Coronary artery (tissue), 2 donors: ENCODE results near the gene SLC6A6.

Experiments
- DNase-seq: peaks from one replicate; pipeline ENCODE4 v3.0.0-alpha.2; 2017; ENCODE audit warnings: low spot score
- H3K27ac ChIP-seq, 2 donors: fragments of 200-600 bp; sonication (generic); one replicate each; pipeline ENCODE4 v1.5.1; 2016 to 2019
- H3K4me3 ChIP-seq: fragments of 200-600 bp; sonication (generic); 2 replicates; pipeline ENCODE4 v1.5.1; 2016; ENCODE audit warnings: mild to moderate bottlenecking, moderate library complexity
- TF ChIP-seq, protein P1 (sequence below): fragments of 200-600 bp; sonication (generic); IDR thresholded peaks from one replicate; pipeline ENCODE4 v1.5.1; 2019; ENCODE audit warnings: antibody characterized with exemption

The SLC6A6 gene

DNA sequence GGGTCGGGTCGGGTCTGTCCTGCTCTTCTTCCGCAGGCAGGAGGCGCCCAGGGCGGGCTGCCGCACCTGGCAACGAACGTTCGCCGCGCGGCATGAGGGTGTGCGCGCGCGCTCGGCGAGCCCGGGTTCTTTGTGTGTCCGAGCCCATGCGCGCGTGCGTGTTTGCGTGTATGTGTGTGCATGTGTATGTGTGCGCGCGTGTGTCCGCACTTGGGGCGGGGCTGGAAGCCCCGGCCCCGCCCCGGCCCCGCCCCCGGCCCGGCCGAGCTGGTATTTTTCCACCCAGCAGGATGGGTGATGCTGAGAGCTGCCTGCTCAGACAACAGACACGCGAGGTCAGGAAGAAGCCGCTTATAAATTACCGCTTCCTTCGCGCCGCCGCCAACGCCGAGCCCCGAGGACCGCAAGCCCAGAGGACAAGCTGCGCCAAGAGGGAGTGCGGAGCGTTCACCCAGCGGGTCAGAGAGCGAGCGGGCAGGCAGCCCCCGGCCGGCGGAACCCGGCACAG, at the start of gene SLC6A6:
TSS of gene SLC6A6 (plus strand) at position 303 of the 508 bp plus-strand sequence. CDS start 41,029 bp downstream, outside the sequence.
- TF ChIP-seq, protein P1, sequence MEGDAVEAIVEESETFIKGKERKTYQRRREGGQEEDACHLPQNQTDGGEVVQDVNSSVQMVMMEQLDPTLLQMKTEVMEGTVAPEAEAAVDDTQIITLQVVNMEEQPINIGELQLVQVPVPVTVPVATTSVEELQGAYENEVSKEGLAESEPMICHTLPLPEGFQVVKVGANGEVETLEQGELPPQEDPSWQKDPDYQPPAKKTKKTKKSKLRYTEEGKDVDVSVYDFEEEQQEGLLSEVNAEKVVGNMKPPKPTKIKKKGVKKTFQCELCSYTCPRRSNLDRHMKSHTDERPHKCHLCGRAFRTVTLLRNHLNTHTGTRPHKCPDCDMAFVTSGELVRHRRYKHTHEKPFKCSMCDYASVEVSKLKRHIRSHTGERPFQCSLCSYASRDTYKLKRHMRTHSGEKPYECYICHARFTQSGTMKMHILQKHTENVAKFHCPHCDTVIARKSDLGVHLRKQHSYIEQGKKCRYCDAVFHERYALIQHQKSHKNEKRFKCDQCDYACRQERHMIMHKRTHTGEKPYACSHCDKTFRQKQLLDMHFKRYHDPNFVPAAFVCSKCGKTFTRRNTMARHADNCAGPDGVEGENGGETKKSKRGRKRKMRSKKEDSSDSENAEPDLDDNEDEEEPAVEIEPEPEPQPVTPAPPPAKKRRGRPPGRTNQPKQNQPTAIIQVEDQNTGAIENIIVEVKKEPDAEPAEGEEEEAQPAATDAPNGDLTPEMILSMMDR, result no peak
- H3K4me3 ChIP-seq, result peak within 1 kb of the TSS; percentile 82

DNA sequence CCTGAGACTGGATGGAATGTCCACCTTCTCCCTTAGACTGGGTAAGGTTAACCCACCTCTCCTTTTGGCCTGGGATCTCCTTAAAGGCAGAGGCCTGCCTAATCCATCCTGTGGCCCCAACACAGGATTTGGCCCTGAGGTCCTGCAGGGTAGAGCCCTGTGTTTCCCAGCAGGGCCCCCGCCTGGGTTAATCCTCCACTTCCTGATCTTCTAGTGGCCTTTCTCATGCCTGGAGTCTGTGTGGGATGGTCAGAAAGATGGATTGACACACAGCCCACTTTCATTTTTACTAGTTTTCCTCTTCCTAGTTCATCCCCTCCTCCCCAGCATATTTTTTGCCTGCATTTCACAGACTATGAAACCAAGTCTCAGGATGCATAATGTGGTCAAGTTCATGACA, 48.9 kb upstream of the SLC6A6 start:
- TF ChIP-seq, protein P1, result no peak
- no peak overlapping the region for H3K4me3 ChIP-seq
- no peak for DNase-seq
- H3K27ac ChIP-seq, result no peak overlapping the region

More for the DNA sequence above, at the start of gene SLC6A6:
- H3K27ac ChIP-seq, result peak within 1 kb of the TSS; percentile 70 to 88
- peak; percentile 93 for DNase-seq

DNA sequence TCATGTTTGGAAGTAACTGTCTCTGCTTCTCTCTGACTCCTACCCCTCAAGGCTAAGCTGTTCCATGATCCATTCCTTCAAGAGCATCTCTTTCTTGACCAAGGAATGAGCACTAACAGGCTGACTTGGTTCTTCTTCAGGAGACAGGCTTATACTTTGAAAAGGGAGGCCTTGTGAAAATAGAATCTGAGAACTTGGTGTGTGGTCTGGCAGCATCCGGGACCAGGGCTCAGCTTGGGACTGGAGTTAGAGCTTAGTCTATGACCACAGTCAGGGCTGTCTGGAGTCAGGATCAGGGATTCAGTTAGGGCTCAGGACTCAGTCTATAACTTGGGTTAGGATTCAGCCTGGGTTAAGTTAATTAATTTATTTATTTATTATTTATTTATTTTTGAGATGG, 44.9 kb upstream of the SLC6A6 start:
- DNase-seq, result no peak
- Histone ChIP-seq H3K27ac (no peak overlapping the region), H3K4me3 (no peak overlapping the region)
- TF ChIP-seq, protein P1, result no peak

DNA sequence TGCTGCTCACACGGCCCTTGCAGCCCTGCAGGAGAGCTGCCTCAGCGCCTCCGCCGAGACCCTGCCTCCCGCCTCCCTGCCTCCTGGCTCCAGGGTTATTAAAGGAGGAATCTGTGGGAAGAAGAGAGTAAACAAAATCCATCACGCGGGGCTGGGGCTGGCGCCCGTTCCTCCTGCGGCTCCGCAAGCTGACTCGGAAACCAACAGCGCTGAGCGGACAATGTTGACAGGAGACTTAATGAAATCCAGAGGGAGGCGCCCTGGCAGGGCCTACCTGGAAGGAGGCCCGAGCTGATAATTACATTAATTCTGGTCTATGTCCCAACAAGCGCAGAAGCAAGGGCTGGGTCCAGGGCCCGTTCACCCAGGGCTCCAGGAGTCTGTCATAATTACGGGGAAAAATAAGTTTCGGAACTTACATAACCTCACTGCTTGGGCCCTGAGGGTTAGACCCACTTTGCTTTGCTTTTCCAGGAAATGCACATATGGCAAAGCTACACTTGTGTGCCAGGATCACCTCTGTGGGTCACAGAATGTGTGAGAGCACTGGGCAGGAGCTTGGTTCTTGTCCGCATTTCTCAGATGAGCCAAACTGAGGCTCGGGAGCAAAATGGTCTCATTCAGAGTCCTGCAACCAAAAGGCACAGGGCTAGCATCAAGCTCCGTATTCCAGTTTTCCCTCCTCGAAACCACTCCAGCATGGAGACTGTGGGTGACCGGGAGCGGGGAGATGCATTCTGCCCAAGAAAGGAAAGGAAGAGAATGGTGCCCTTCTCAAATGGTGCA, 43.8 kb upstream of the SLC6A6 start:
- Histone ChIP-seq H3K27ac (peak overlapping the region in 1 of 2 donors; percentile 10), H3K4me3 (no peak overlapping the region)
- no peak for DNase-seq
- TF ChIP-seq, protein P1, result no peak

DNA sequence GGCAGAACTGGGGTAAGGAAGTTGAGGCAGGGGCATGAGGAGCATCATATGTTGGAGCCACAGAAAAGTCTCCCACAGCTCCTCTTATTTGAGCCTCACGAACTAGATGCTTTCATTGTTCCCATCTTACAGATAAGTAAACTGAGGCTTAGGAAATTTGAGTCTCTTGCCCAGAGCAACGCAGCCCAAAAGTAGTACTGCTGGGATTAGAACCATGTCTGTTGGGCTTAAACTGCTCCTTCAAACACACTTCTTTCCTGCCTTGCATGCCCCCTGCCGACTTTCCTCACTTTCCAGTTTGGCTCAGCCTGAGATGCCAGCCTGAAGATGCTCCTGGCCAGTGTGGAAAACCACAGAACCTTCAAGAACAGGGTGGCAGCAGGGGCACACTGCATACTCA, 43.1 kb upstream of the SLC6A6 start:
- H3K27ac ChIP-seq, result no peak overlapping the region
- no peak for DNase-seq
- TF ChIP-seq, protein P1, result no peak
- no peak overlapping the region for H3K4me3 ChIP-seq

DNA sequence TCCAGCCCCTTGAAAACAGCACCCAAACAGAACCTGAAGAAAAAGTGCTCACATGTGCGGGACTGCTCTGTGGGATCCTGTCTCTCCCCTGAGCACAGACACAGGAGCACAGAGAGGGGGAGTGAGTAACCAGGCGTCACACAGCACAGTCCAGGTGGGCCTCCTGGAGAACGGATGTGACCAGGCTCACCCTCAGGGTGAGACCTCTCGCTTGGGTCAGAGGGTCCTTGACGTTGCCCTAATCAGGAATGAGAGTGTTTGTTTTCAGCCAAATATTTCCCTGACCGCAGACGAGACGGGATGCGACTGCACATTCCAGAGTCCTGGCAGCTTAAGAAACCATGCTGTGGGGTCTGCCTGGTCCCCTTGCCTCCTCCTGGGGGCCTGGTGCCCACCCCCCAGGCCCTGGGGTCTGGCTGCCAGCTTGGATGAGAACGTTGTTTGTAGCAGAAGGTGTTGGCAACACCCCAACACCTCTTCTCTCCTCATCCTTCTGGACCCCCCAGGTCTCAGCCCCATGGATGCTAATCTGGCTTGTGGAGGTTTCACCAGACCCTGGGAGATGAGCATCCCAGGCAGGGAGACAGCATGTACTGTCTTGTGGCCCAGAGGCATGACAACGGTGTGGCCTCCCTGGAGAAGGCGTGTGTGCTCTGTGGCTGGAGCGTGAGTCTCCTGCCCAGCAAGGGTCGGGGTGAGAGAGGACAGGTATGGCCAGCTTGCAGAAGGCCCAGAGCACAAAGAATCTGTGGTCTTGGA, 42.1 kb upstream of the SLC6A6 start:
- no peak overlapping the region for H3K4me3 ChIP-seq
- no peak overlapping the region for H3K27ac ChIP-seq
- no peak for DNase-seq
- TF ChIP-seq, protein P1, result no peak
